HEK293 (cell line): Measurements from ENCODE around the gene AQP10.

Source experiments
- ZNF274 ChIP-seq, 2 experiments: fragments of 200-500 bp in 1 of 2; fragments of 450-650 bp in 1 of 2; sonication (Bioruptor generic) in 1 of 2; formaldehyde crosslinking in 1 of 2; IDR thresholded peaks; 2 replicates each; pipeline versions ENCODE4 v1.5.1 to v1.6.1; 2014 to 2016; ENCODE audit warnings: borderline replicate concordance in 1 of 2, inconsistent platforms in 1 of 2, low read length in 1 of 2, missing biosample characterization in 1 of 2, missing genetic modification characterization in 1 of 2
- ZNF324 ChIP-seq: fragments of 450-650 bp; formaldehyde crosslinking; IDR thresholded peaks from 2 replicates; pipeline ENCODE4 v1.5.1; 2016; ENCODE audit warnings: missing biosample characterization, missing genetic modification characterization
- TF ChIP-seq, protein P1 (sequence below): fragments of 450-650 bp; formaldehyde crosslinking; IDR thresholded peaks from 2 replicates; pipeline ENCODE4 v1.5.1; 2016; ENCODE audit warnings: missing biosample characterization, missing genetic modification characterization
- TF ChIP-seq, protein P2 (sequence below): fragments of 450-650 bp; formaldehyde crosslinking; IDR thresholded peaks from 2 replicates; pipeline ENCODE4 v1.5.1; 2016; ENCODE audit warnings: missing biosample characterization, missing genetic modification characterization

DNA sequence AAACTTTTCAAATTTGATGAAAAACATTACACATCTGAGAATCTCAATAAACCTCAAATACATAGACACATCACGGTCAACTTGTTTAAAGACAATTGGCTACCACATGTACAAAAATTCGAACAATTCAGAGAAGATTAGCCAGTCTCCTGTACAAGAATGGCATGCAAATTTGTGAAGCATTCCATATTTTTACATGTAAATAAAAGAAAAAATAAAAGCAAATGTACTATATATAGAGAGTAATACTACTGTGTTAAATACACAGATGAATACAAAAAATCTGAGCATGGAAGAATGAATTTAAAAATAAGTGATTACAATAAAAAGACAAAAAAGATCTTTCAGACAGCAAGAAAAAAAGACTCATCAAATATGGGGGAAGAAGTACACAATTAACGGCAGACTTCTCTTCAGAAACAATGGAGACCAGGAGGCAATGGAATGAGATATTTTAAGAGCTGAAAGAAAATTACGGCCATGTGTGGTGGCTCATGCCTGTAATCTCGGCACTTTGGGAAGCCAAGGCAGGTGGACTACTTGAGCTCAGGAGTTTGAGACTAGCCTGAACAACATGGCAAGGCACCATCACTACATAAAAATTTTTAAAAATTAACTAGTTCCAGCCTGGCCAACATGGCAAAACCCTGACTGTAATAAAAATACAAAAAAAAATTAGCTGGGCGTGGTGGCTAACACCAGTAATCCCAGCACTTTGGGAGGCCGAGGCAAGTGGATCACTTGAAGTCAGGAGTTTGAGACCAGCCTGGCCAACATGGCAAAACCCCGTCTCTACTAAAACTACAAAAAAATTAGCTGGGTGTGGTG, 25.3 kb upstream of the AQP10 start:
- TF ChIP-seq ZNF324 (0 out of 2 replicates have a peak, but pooled peaks have one; percentile 69), ZNF274 (IDR thresholded peaks at IDR 0.05; ENCODE audit: low read length) (no peak), ZNF274 (tag by site-specific recombination; IDR thresholded peaks at IDR 0.05; ENCODE audit: borderline replicate concordance) (no peak)
- TF ChIP-seq, protein P1, sequence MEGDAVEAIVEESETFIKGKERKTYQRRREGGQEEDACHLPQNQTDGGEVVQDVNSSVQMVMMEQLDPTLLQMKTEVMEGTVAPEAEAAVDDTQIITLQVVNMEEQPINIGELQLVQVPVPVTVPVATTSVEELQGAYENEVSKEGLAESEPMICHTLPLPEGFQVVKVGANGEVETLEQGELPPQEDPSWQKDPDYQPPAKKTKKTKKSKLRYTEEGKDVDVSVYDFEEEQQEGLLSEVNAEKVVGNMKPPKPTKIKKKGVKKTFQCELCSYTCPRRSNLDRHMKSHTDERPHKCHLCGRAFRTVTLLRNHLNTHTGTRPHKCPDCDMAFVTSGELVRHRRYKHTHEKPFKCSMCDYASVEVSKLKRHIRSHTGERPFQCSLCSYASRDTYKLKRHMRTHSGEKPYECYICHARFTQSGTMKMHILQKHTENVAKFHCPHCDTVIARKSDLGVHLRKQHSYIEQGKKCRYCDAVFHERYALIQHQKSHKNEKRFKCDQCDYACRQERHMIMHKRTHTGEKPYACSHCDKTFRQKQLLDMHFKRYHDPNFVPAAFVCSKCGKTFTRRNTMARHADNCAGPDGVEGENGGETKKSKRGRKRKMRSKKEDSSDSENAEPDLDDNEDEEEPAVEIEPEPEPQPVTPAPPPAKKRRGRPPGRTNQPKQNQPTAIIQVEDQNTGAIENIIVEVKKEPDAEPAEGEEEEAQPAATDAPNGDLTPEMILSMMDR (tag by site-specific recombination), result no peak
- TF ChIP-seq, protein P2, sequence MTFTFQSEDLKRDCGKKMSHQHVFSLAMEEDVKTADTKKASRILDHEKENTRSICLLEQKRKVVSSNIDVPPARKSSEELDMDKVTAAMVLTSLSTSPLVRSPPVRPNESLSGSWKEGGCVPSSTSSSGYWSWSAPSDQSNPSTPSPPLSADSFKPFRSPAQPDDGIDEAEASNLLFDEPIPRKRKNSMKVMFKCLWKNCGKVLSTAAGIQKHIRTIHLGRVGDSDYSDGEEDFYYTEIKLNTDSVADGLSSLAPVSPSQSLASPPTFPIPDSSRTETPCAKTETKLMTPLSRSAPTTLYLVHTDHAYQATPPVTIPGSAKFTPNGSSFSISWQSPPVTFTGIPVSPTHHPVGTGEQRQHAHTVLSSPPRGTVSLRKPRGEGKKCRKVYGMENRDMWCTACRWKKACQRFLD (tag by site-specific recombination), result no peak
